Caco-2 (cell line): ENCODE data around the gene SMYD1. TPM values are rescaled to one million over a fixed set of nuclear protein-coding genes. Genes with fewer than 3 reads are reported as not detected.

Experiments used
- BruUV-seq: library from RNA; stranded (reverse); fragments of 400-500 nt; replicated peaks from 2 replicates; lab custom pipeline; 2021; lab: Mats Ljungman, UMichigan
- CTCF ChIA-PET: fragments of 300-600 bp; sonication (Branson Sonifier 250); formaldehyde crosslinking; loops from one replicate; lab custom pipeline; 2022; ENCODE audit warnings: antibody characterized with exemption; lab: Charles Lee
- POLR2A ChIA-PET: fragments of 300-600 bp; sonication (Branson Sonifier 250); formaldehyde crosslinking; loops from one replicate; lab custom pipeline; 2022; ENCODE audit warnings: antibody characterized with exemption; lab: Charles Lee
- DNase-seq, 2 experiments: peaks; one replicate each; pipeline versions ENCODE4 v3.0.0 to v3.0.0-alpha.2; 2020 to 2022
- H3K27me3 ChIP-seq: replicated peaks from 2 replicates; pipeline ENCODE4 v1.6.0; 2011; ENCODE audit warnings: low read length; ENCODE audit not compliant: control insufficient read depth, insufficient read depth
- H3K36me3 ChIP-seq: 2 replicates; pipeline ENCODE4 v1.5.1; 2011; ENCODE audit warnings: low read length; ENCODE audit not compliant: control insufficient read depth, insufficient read depth
- H3K4me1 ChIP-seq: fragments of 250-450 bp; sonication (Bioruptor Pico); 2 replicates; pipeline ENCODE4 v1.5.1; 2020; ENCODE audit warnings: mild to moderate bottlenecking
- H3K4me3 ChIP-seq: 2 replicates; pipeline ENCODE4 v1.5.1; 2011; ENCODE audit warnings: low read depth, mild to moderate bottlenecking, control low read depth, low read length
- H3K9me3 ChIP-seq: fragments of 250-450 bp; sonication (Bioruptor Pico); 2 replicates; pipeline ENCODE4 v1.5.1; 2020; ENCODE audit warnings: mild to moderate bottlenecking, moderate library complexity
- H3K27ac Mint-ChIP-seq: one replicate; pipeline ENCODE4 v1.8.0; 2022; ENCODE audit warnings: mixed read lengths; ENCODE audit not compliant: unreplicated experiment
- H3K27me3 Mint-ChIP-seq: one replicate; pipeline ENCODE4 v1.8.0; 2022; ENCODE audit warnings: mixed read lengths; ENCODE audit not compliant: insufficient read depth, unreplicated experiment
- H3K36me3 Mint-ChIP-seq: one replicate; pipeline ENCODE4 v1.8.0; 2022; ENCODE audit warnings: mild to moderate bottlenecking, mixed read lengths; ENCODE audit not compliant: insufficient read depth, unreplicated experiment
- H3K4me1 Mint-ChIP-seq: one replicate; pipeline ENCODE4 v1.8.0; 2022; ENCODE audit warnings: low read depth, mixed read lengths; ENCODE audit not compliant: unreplicated experiment
- H3K4me3 Mint-ChIP-seq: one replicate; pipeline ENCODE4 v1.8.0; 2022; ENCODE audit warnings: mild to moderate bottlenecking, moderate library complexity, mixed read lengths; ENCODE audit not compliant: unreplicated experiment
- H3K9me3 Mint-ChIP-seq: one replicate; pipeline ENCODE4 v1.8.0; 2022; ENCODE audit warnings: mixed read lengths; ENCODE audit not compliant: unreplicated experiment
- CTCF ChIP-seq, 2 experiments: fragments of 200-600 bp in 1 of 2; IDR thresholded peaks; 1 replicate in 1 of 2; 2 replicates in 1 of 2; pipeline versions ENCODE4 v1.5.1 to v1.8.0; 2011 to 2022; ENCODE audit warnings: antibody characterized with exemption in 1 of 2, control low read depth in 1 of 2, inconsistent platforms in 1 of 2, low read depth in 1 of 2, low read length in 1 of 2, mild to moderate bottlenecking in 1 of 2, moderate library complexity in 1 of 2; ENCODE audit not compliant: insufficient read depth in 1 of 2, severe bottlenecking in 1 of 2, unreplicated experiment in 1 of 2
- intact Hi-C: fragments of 100-400 bp; cut with micrococcal nuclease; formaldehyde crosslinking; loops from one replicate; pipeline ENCODE4 v1.10.0; 2022; ENCODE audit not compliant: unreplicated experiment
- total RNA-seq: library from RNA; stranded (reverse); gene quantifications from 2 replicates; pipeline ENCODE4 v1.2.3, GENCODE V29; 2022

Gene SMYD1
- total RNA-seq, 1 experiment from 2014 or later: not detected

- H3K27me3 ChIP-seq: no peaks in the 10 kb centered on the region
- BruUV-seq: no TSS peak
- H3K9me3 Mint-ChIP-seq: no peaks in the 10 kb centered on the region
- H3K9me3 ChIP-seq: no peaks in the 10 kb centered on the region
- intact Hi-C loops: no loop called here
- no peak overlapping the region for H3K4me3 ChIP-seq
- no peaks in the 10 kb centered on the region for H3K4me1 ChIP-seq
- ChIA-PET CTCF (no interaction called here), POLR2A (interaction anchor here (0.7 kb wide), 1 partner anchor 8 kb away, joined by 3 read pairs; no protein-coding TSS in a partner anchor)
- no peak overlapping the region for H3K27ac Mint-ChIP-seq
- H3K4me1 Mint-ChIP-seq: no peaks in the 10 kb centered on the region
- no peaks in the 10 kb centered on the region for H3K36me3 Mint-ChIP-seq
- no peak for DNase-seq
- H3K4me3 Mint-ChIP-seq: no peak overlapping the region
- H3K36me3 ChIP-seq: no peaks in the 10 kb centered on the region
- H3K27me3 Mint-ChIP-seq: no peaks in the 10 kb centered on the region
- TF ChIP-seq CTCF (IDR thresholded peaks at IDR 0.05; ENCODE audit: insufficient read depth in 1 of 2, low read depth in 1 of 2, low read length in 1 of 2, severe bottlenecking in 1 of 2, unreplicated experiment in 1 of 2): no peak
Measured at GRCh38 chr2:88091943-88092342, 24.3 kb downstream of the SMYD1 start.

GRCh38 chr2:88092773-88093172 is 25.1 kb downstream of the SMYD1 start:
- no peak overlapping the region for H3K4me3 Mint-ChIP-seq
- TF ChIP-seq CTCF (IDR thresholded peaks at IDR 0.05; ENCODE audit: insufficient read depth in 1 of 2, low read depth in 1 of 2, low read length in 1 of 2, severe bottlenecking in 1 of 2, unreplicated experiment in 1 of 2): no peak
- H3K4me1 ChIP-seq: no peaks in the 10 kb centered on the region
- H3K4me3 ChIP-seq: no peak overlapping the region
- H3K27me3 Mint-ChIP-seq: no peaks in the 10 kb centered on the region
- intact Hi-C loops: no loop called here
- H3K4me1 Mint-ChIP-seq: no peaks in the 10 kb centered on the region
- ChIA-PET POLR2A (interaction anchor here (0.7 kb wide), 1 partner anchor 9 kb away, joined by 3 read pairs; no protein-coding TSS in a partner anchor), CTCF (no interaction called here)
- no peaks in the 10 kb centered on the region for H3K27me3 ChIP-seq
- no peak for DNase-seq
- H3K9me3 Mint-ChIP-seq: no peaks in the 10 kb centered on the region
- no peaks in the 10 kb centered on the region for H3K36me3 ChIP-seq
- H3K27ac Mint-ChIP-seq: no peak overlapping the region
- H3K36me3 Mint-ChIP-seq: no peaks in the 10 kb centered on the region
- H3K9me3 ChIP-seq: no peaks in the 10 kb centered on the region
- no TSS peak for BruUV-seq

- no peaks in the 10 kb centered on the region for H3K36me3 ChIP-seq
- H3K4me1 ChIP-seq: no peaks in the 10 kb centered on the region
- POLR2A ChIA-PET: no interaction called here
- CTCF ChIA-PET: interaction anchor here (2.7 kb wide), 1 partner anchor 34 kb away, joined by 7 read pairs; no protein-coding TSS in a partner anchor
- H3K27me3 Mint-ChIP-seq: no peaks in the 10 kb centered on the region
- no peak overlapping the region for H3K27ac Mint-ChIP-seq
- no peaks in the 10 kb centered on the region for H3K4me1 Mint-ChIP-seq
- no peaks in the 10 kb centered on the region for H3K27me3 ChIP-seq
- H3K4me3 ChIP-seq: no peak overlapping the region
- TF ChIP-seq CTCF (IDR thresholded peaks at IDR 0.05; ENCODE audit: insufficient read depth in 1 of 2, low read depth in 1 of 2, low read length in 1 of 2, severe bottlenecking in 1 of 2, unreplicated experiment in 1 of 2): no peak
- H3K9me3 ChIP-seq: no peaks in the 10 kb centered on the region
- H3K36me3 Mint-ChIP-seq: no peaks in the 10 kb centered on the region
- DNase-seq: no peak
- no peak overlapping the region for H3K4me3 Mint-ChIP-seq
- intact Hi-C loops: no loop called here
- BruUV-seq: no TSS peak
- no peaks in the 10 kb centered on the region for H3K9me3 Mint-ChIP-seq
Measured at GRCh38 chr2:88095022-88095421, 27.4 kb downstream of the SMYD1 start.
